IPS-20b (cell line): ENCODE measurements around the gene CXorf58.

ENCODE experiments used
- H3K27ac ChIP-seq: one replicate; pipeline ENCODE4 v1.5.1; 2013; ENCODE audit warnings: low read length
- H3K27me3 ChIP-seq: 2 replicates; pipeline ENCODE4 v1.6.1; 2013; ENCODE audit warnings: mild to moderate bottlenecking, low read length, inconsistent platforms; ENCODE audit not compliant: insufficient read depth
- H3K36me3 ChIP-seq: 2 replicates; pipeline ENCODE4 v1.6.1; 2013; ENCODE audit warnings: low read depth, mild to moderate bottlenecking, inconsistent platforms, low read length, moderate library complexity; ENCODE audit not compliant: insufficient read depth
- H3K4me1 ChIP-seq: 2 replicates; pipeline ENCODE4 v1.6.1; 2013; ENCODE audit warnings: mild to moderate bottlenecking, control low read depth, inconsistent platforms, low read length, moderate library complexity; ENCODE audit not compliant: insufficient read depth
- H3K4me3 ChIP-seq: 2 replicates; pipeline ENCODE4 v1.5.1; 2013; ENCODE audit warnings: mild to moderate bottlenecking, low read length, inconsistent platforms
- H3K9ac ChIP-seq: 2 replicates; pipeline ENCODE4 v1.6.1; 2013; ENCODE audit warnings: low read depth, mild to moderate bottlenecking, inconsistent platforms, low read length, moderate library complexity
- H3K9me3 ChIP-seq: 2 replicates; pipeline ENCODE4 v1.6.1; 2013; ENCODE audit warnings: mild to moderate bottlenecking, low read depth, low read length, inconsistent platforms; ENCODE audit not compliant: insufficient read depth

The CXorf58 gene

GRCh38 chrX:23936180-23936579 lies 28.4 kb downstream of the CXorf58 start:
- Histone ChIP-seq H3K36me3 (no peaks in the 10 kb centered on the region), H3K9me3 (no peaks in the 10 kb centered on the region), H3K4me1 (no peaks in the 10 kb centered on the region), H3K27ac (no peak overlapping the region), H3K27me3 (no peaks in the 10 kb centered on the region), H3K9ac (no peak overlapping the region), H3K4me3 (no peak overlapping the region)

- no peaks in the 10 kb centered on the region for H3K4me1 ChIP-seq
- H3K27me3 ChIP-seq = no peaks in the 10 kb centered on the region
- H3K27ac ChIP-seq = no peak overlapping the region
- H3K9me3 ChIP-seq = no peaks in the 10 kb centered on the region
- no peaks in the 10 kb centered on the region for H3K36me3 ChIP-seq
- H3K4me3 ChIP-seq = no peak overlapping the region
- no peak overlapping the region for H3K9ac ChIP-seq
Observed at GRCh38 chrX:23937100-23937499, 29.3 kb downstream of the CXorf58 start.

DNA sequence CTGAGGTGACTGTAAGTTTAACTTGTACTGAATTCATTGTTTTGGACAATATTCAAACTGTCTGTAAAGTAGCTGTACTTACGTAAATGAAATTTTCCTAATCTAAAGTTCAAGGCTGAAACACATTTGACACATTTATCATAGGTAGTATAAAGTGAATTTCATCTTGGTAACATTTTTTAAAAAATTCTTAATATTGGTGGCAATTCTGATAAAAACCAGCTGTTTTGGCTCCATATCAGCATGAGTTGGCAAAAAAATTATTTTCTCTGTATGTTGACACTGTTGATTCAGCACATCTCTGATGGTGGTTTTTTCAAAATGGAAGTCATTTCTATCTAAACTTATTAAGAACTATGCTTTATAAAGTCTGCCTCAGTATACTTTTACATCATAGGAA lies 30.9 kb downstream of the CXorf58 start:
- Histone ChIP-seq H3K9me3 (no peaks in the 10 kb centered on the region), H3K27ac (no peak overlapping the region), H3K4me3 (no peak overlapping the region), H3K4me1 (no peaks in the 10 kb centered on the region), H3K36me3 (no peaks in the 10 kb centered on the region), H3K27me3 (no peaks in the 10 kb centered on the region), H3K9ac (no peak overlapping the region)

- Histone ChIP-seq H3K4me1 (no peaks in the 10 kb centered on the region), H3K27me3 (no peaks in the 10 kb centered on the region), H3K9me3 (no peaks in the 10 kb centered on the region), H3K9ac (no peak overlapping the region), H3K4me3 (no peak overlapping the region), H3K27ac (no peak overlapping the region), H3K36me3 (no peaks in the 10 kb centered on the region)
Observed at GRCh38 chrX:23939203-23939602, 31.4 kb downstream of the CXorf58 start.

DNA sequence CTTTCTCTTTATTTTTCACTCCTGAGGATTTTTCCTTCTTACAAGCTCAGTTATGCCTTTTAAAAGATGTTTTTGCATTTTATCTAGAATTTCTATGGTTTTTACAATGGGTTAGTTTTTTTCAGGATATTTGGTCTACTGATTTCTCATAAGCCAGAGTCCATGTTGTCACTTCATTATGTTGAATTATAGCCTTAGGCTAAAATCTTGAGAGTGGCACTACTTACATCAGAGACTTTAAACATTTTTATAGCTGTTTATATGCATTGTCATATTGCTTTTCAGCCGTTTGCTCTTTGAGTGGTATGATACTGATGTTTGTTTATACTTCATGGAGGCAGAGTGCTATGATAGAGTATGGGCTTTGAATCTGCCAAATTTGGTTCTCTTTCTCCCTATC lies 36.4 kb downstream of the CXorf58 start:
- Histone ChIP-seq H3K27me3 (no peaks in the 10 kb centered on the region), H3K36me3 (no peaks in the 10 kb centered on the region), H3K9ac (no peak overlapping the region; the same call in 1 of the 2 replicates), H3K9me3 (no peaks in the 10 kb centered on the region), H3K27ac (no peak overlapping the region), H3K4me3 (no peak overlapping the region), H3K4me1 (no peaks in the 10 kb centered on the region)

GRCh38 chrX:23945206-23945605 lies 37.4 kb downstream of the CXorf58 start:
- Histone ChIP-seq H3K4me3 (no peak overlapping the region), H3K9ac (no peak overlapping the region), H3K27me3 (no peaks in the 10 kb centered on the region), H3K4me1 (no peaks in the 10 kb centered on the region), H3K9me3 (no peaks in the 10 kb centered on the region), H3K36me3 (no peaks in the 10 kb centered on the region), H3K27ac (no peak overlapping the region)

DNA sequence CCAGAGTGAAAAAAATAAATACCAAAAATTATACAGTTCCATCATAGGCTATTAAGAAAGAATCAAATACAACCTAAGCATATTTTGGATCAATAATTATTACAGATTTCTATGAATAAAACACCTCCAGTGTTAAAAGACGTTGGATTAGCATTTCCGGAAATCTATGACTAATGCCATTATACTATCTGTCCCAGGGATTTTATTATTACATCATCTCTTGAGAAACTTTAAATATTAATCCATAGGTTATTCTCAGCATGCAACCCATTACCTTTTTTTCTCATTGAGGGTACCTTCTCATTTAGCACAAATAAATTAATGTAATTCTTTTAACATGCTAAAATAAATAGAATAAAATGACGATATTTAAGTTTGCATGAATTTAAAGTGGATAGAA lies 44.6 kb downstream of the CXorf58 start:
- Histone ChIP-seq H3K9me3 (no peaks in the 10 kb centered on the region), H3K27ac (no peak overlapping the region), H3K4me3 (0 out of 2 replicates have a peak overlapping the region, but pooled peaks have one; percentile 46), H3K9ac (no peak overlapping the region), H3K27me3 (no peaks in the 10 kb centered on the region), H3K36me3 (no peaks in the 10 kb centered on the region), H3K4me1 (peaks cover 7% of the 10 kb centered on the region; the same call in 1 of the 2 replicates)

GRCh38 chrX:23952984-23953907 lies 45.4 kb downstream of the CXorf58 start:
- H3K4me3 ChIP-seq = peak overlapping the region; percentile 46; the same call in 1 of the 2 replicates
- no peaks in the 10 kb centered on the region for H3K9me3 ChIP-seq
- H3K27me3 ChIP-seq = no peaks in the 10 kb centered on the region
- peaks cover 7% of the 10 kb centered on the region; the same call in 1 of the 2 replicates for H3K4me1 ChIP-seq
- no peaks in the 10 kb centered on the region for H3K36me3 ChIP-seq
- peak overlapping the region; percentile 63; the same call in 1 of the 2 replicates for H3K9ac ChIP-seq
- no peak overlapping the region for H3K27ac ChIP-seq

DNA sequence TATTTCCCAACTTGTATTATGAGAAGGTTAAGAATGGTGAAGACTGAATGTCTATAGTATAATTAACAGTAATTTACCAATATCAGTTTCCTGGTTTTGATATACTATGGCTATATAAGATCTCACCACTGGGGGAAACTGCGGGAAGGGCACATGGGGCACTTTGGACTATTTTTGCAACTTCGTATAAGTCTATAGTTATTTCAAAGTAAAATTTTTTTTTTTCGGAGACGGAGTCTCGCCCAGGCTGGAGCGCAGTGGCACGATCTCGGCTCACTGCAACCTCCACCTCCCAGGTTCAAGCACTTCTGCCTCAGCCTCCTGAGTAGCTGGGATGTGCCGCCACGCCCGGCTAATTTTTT lies 46.1 kb downstream of the CXorf58 start:
- Histone ChIP-seq H3K36me3 (no peaks in the 10 kb centered on the region), H3K27me3 (no peaks in the 10 kb centered on the region), H3K9ac (no peak overlapping the region), H3K27ac (no peak overlapping the region), H3K4me1 (peaks cover 7% of the 10 kb centered on the region; the same call in 1 of the 2 replicates), H3K4me3 (no peak overlapping the region), H3K9me3 (no peaks in the 10 kb centered on the region)

- H3K36me3 ChIP-seq = no peaks in the 10 kb centered on the region
- H3K9me3 ChIP-seq = no peaks in the 10 kb centered on the region
- peaks cover 7% of the 10 kb centered on the region; the same call in 1 of the 2 replicates for H3K4me1 ChIP-seq
- H3K4me3 ChIP-seq = no peak overlapping the region
- H3K27ac ChIP-seq = no peak overlapping the region
- no peaks in the 10 kb centered on the region for H3K27me3 ChIP-seq
- no peak overlapping the region for H3K9ac ChIP-seq
Observed at GRCh38 chrX:23954396-23954795, 46.6 kb downstream of the CXorf58 start.

DNA sequence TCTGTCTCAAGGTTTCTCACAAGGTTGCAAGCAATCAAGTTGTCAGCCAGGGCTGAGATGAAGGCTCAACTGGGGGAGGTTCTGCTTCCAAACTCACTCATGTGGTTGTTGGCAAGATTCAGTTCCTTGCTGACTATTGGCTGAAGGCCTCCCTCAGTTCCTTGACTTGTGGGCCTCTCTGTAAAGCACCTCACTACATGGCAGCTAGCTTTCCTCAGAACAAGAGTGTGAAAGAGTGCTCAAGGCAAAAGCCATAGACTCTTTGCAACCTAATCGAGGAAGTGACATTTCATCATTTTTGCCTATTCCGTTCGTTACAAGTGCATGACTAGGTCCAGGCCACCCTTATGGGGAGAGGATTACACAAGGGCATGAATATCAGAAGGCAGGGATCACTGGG lies 52.0 kb downstream of the CXorf58 start:
- H3K27ac ChIP-seq = no peak overlapping the region
- no peaks in the 10 kb centered on the region for H3K36me3 ChIP-seq
- H3K4me3 ChIP-seq = no peak overlapping the region
- H3K27me3 ChIP-seq = no peaks in the 10 kb centered on the region
- H3K9ac ChIP-seq = no peak overlapping the region
- no peaks in the 10 kb centered on the region for H3K4me1 ChIP-seq
- H3K9me3 ChIP-seq = no peaks in the 10 kb centered on the region

- Histone ChIP-seq H3K36me3 (no peaks in the 10 kb centered on the region), H3K4me1 (no peaks in the 10 kb centered on the region), H3K4me3 (no peak overlapping the region), H3K27ac (no peak overlapping the region), H3K9ac (no peak overlapping the region), H3K9me3 (no peaks in the 10 kb centered on the region), H3K27me3 (no peaks in the 10 kb centered on the region)
Observed at GRCh38 chrX:23964191-23964590, 56.4 kb downstream of the CXorf58 start.
